IMR-90 (cell line): Measurements from ENCODE around the gene PP2D1. TPM values are rescaled to one million over a fixed set of nuclear protein-coding genes. Genes with fewer than 3 reads are reported as not detected.

ENCODE experiments used
- ATAC-seq: fragments of 200-7000 bp; cut with Tn5 transposase; 2 replicates; pipeline ENCODE4 v1.9.1; 2020; ENCODE audit warnings: low read depth, mild to moderate bottlenecking, moderate library complexity
- BruUV-seq: library from RNA; stranded (reverse); fragments of 400-500 nt; replicated peaks from 2 replicates; lab custom pipeline; 2021; lab: Mats Ljungman, UMichigan
- CTCF ChIA-PET: fragments of 300-600 bp; formaldehyde crosslinking; extraction: SDS; loops from one replicate; lab custom pipeline; 2021; ENCODE audit warnings: antibody characterized with exemption; lab: Yijun Ruan, JAX
- POLR2A ChIA-PET: fragments of 300-600 bp; sonication (Branson Sonifier 250); formaldehyde crosslinking; loops from one replicate; lab custom pipeline; 2022; ENCODE audit warnings: antibody characterized with exemption; ENCODE audit not compliant: unreplicated experiment; lab: Charles Lee
- DNase-seq: peaks from one replicate; pipeline ENCODE4 v3.0.0; 2013
- H2AFZ ChIP-seq: replicated peaks from 2 replicates; pipeline ENCODE3; 2013; ENCODE audit warnings: low read length, mild to moderate bottlenecking; ENCODE audit not compliant: poor library complexity
- H2AK5ac ChIP-seq: 2 replicates; pipeline ENCODE4 v1.6.1; 2013; ENCODE audit warnings: low read depth, low read length, inconsistent platforms
- H2AK9ac ChIP-seq: replicated peaks from 2 replicates; pipeline ENCODE3; 2013; ENCODE audit warnings: mild to moderate bottlenecking, low read depth, low read length, moderate library complexity; ENCODE audit not compliant: poor library complexity
- H2BK120ac ChIP-seq: 2 replicates; pipeline ENCODE4 v1.6.1; 2013; ENCODE audit warnings: low read depth, low read length, inconsistent platforms
- H2BK15ac ChIP-seq: 3 replicates; pipeline ENCODE4 v1.6.1; 2013; ENCODE audit warnings: low read depth, low read length, inconsistent platforms
- H2BK20ac ChIP-seq: 2 replicates; pipeline ENCODE4 v1.6.1; 2013; ENCODE audit warnings: low read depth, mild to moderate bottlenecking, inconsistent platforms, low read length, moderate library complexity
- H2BK5ac ChIP-seq: 2 replicates; pipeline ENCODE4 v1.6.1; 2013; ENCODE audit warnings: mild to moderate bottlenecking, low read depth, low read length, inconsistent platforms; ENCODE audit not compliant: poor library complexity, severe bottlenecking
- H3K14ac ChIP-seq: replicated peaks from 2 replicates; pipeline ENCODE4 v1.6.1; 2013; ENCODE audit warnings: low read depth, low read length, inconsistent platforms
- H3K18ac ChIP-seq: 2 replicates; pipeline ENCODE4 v1.6.1; 2013; ENCODE audit warnings: low read depth, low read length, control low read depth
- H3K23ac ChIP-seq: 2 replicates; pipeline ENCODE4 v1.6.1; 2013; ENCODE audit warnings: low read depth, low read length, inconsistent platforms
- H3K27ac ChIP-seq: 2 replicates; pipeline ENCODE4 v1.5.1; 2013; ENCODE audit warnings: mild to moderate bottlenecking, control low read depth, low read length; ENCODE audit not compliant: insufficient read depth
- H3K27me3 ChIP-seq: 2 replicates; pipeline ENCODE4 v1.6.1; 2013; ENCODE audit warnings: low read length; ENCODE audit not compliant: control insufficient read depth, insufficient read depth
- H3K36me3 ChIP-seq: 2 replicates; pipeline ENCODE4 v1.6.1; 2013; ENCODE audit warnings: low read length, mixed read lengths; ENCODE audit not compliant: control insufficient read depth, insufficient read depth
- H3K4ac ChIP-seq: 2 replicates; pipeline ENCODE4 v1.6.1; 2013; ENCODE audit warnings: low read depth, low read length, inconsistent platforms
- H3K4me1 ChIP-seq: 2 replicates; pipeline ENCODE4 v1.6.1; 2013; ENCODE audit warnings: low read length, mixed read lengths; ENCODE audit not compliant: control insufficient read depth, insufficient read depth
- H3K4me2 ChIP-seq: 2 replicates; pipeline ENCODE4 v1.6.1; 2013; ENCODE audit warnings: low read depth, mild to moderate bottlenecking, control low read depth, low read length, moderate library complexity
- H3K4me3 ChIP-seq: 2 replicates; pipeline ENCODE4 v1.5.1; 2013; ENCODE audit warnings: low read depth, mild to moderate bottlenecking, control low read depth, low read length, moderate library complexity; ENCODE audit not compliant: insufficient read depth
- H3K56ac ChIP-seq: 2 replicates; pipeline ENCODE4 v1.6.1; 2013; ENCODE audit warnings: low read length, inconsistent platforms; ENCODE audit not compliant: insufficient read depth; ENCODE audit errors: extremely low read depth
- H3K79me1 ChIP-seq, 2 experiments: 2 replicates each; pipeline ENCODE4 v1.6.1; 2013; ENCODE audit warnings: low read length in 2 of 2, inconsistent platforms in 1 of 2, low read depth in 1 of 2
- H3K9ac ChIP-seq: 2 replicates; pipeline ENCODE4 v1.6.1; 2013; ENCODE audit warnings: low read depth, low read length, control low read depth
- H3K9me1 ChIP-seq: 2 replicates; pipeline ENCODE4 v1.6.1; 2013; ENCODE audit warnings: low read length, inconsistent platforms; ENCODE audit not compliant: insufficient read depth
- H3K9me3 ChIP-seq: 2 replicates; pipeline ENCODE4 v1.6.1; 2013; ENCODE audit warnings: low read length; ENCODE audit not compliant: control insufficient read depth, insufficient read depth
- H4K20me1 ChIP-seq: 2 replicates; pipeline ENCODE4 v1.6.1; 2013; ENCODE audit warnings: low read length, inconsistent platforms; ENCODE audit not compliant: insufficient read depth
- H4K5ac ChIP-seq: 2 replicates; pipeline ENCODE4 v1.6.1; 2013; ENCODE audit warnings: mild to moderate bottlenecking, low read depth, low read length, control low read depth
- H4K8ac ChIP-seq, 2 experiments: 2 replicates each; pipeline ENCODE4 v1.6.1; 2013; ENCODE audit warnings: low read depth in 2 of 2, low read length in 2 of 2, control low read depth in 1 of 2, inconsistent platforms in 1 of 2
- H4K91ac ChIP-seq: 2 replicates; pipeline ENCODE4 v1.6.1; 2013; ENCODE audit warnings: low read depth, low read length, inconsistent platforms; ENCODE audit not compliant: insufficient read depth
- FOS ChIP-seq: fragments of 150-350 bp; IDR thresholded peaks from 2 replicates; pipeline ENCODE4 v1.6.1; 2016; ENCODE audit warnings: low read depth, low read length
- MAFK ChIP-seq: IDR thresholded peaks from 2 replicates; pipeline ENCODE4 v1.6.1; 2012; ENCODE audit warnings: low read depth, low read length, improper control_type of control experiment
- POLR2A ChIP-seq: IDR thresholded peaks from 2 replicates; pipeline ENCODE4 v1.6.1; 2012; ENCODE audit warnings: mild to moderate bottlenecking, low read depth, low read length
- RFX5 ChIP-seq: IDR thresholded peaks from 2 replicates; pipeline ENCODE4 v1.8.0; 2012; ENCODE audit warnings: low read depth, mild to moderate bottlenecking, low read length, moderate library complexity
- WGBS, 2 experiments: methylation state at CpG; one replicate each; pipeline versions ENCODE4 v1.1.5 to v1.1.7; 2013; ENCODE audit warnings: missing lambda C conversion rate in 2 of 2; ENCODE audit not compliant: insufficient read length in 1 of 2; ENCODE audit errors: extremely low coverage in 2 of 2; 5-methylcytosine and 5-hydroxymethylcytosine counted together
- dilution Hi-C: fragments of 300-500 bp; cut with HindIII; formaldehyde crosslinking; loops from one replicate; pipeline ENCODE4 v1.14.3; 2018; ENCODE audit warnings: low sequenced_read_pairs; ENCODE audit not compliant: unreplicated experiment
- in situ Hi-C: fragments of 300-500 bp; cut with MboI; formaldehyde crosslinking; loops from 3 replicates; pipeline ENCODE4 v1.14.3; 2019; ENCODE audit warnings: low sequenced_read_pairs, inconsistent platforms, mixed read lengths
- intact Hi-C: fragments of 100-400 bp; cut with micrococcal nuclease; formaldehyde crosslinking; loops from 2 replicates; pipeline ENCODE4 v1.10.0; 2022
- polyA plus RNA-seq, 3 experiments: library from polyadenylated mRNA; depleted of rRNA; stranded (reverse); fragments of >200 nt; gene quantifications; 2 replicates each; pipeline ENCODE4 v1.2.3, GENCODE V29; 2012; ENCODE audit warnings: low replicate concordance in 1 of 3
- total RNA-seq: library from RNA; depleted of rRNA; stranded (reverse); fragments of >200 nt; gene quantifications from 2 replicates; pipeline ENCODE4 v1.2.3, GENCODE V29; 2012
- TF ChIP-seq, protein P1 (sequence below): fragments of 150-350 bp; IDR thresholded peaks from 2 replicates; pipeline ENCODE4 v1.6.1; 2017; ENCODE audit warnings: mild to moderate bottlenecking, antibody characterized with exemption, low read length, low read depth
- TF ChIP-seq, protein P2 (sequence below): conservative IDR thresholded peaks from 2 replicates; pipeline ENCODE4 v1.5.1; 2012; ENCODE audit warnings: mild to moderate bottlenecking, low read depth, low read length, improper control_type of control experiment

Gene PP2D1
- total and polyA plus RNA-seq, 2 of the 4 experiments (the other 2 are of a cell fraction), result not detected

DNA sequence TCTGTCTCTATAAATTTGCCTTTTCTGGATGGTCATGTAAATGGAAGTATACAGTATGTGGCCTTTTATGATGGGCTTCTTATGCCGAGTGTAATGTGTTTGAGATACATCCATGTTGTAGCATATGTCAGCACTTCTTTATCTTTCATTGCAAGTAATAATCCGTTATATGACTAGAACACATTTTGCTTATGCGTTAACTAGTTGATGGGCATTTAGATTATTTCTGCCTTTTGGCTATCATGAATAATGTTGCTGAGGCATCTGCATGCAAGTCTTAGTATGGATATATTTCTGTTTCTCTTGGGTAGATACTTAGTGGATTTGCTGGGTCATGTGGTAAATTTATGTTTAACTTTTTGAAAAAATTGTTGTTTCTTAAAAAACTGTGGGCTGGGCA, 47.9 kb upstream of the PP2D1 start:
- no peak for TF ChIP-seq FOS
- TF ChIP-seq, protein P1, sequence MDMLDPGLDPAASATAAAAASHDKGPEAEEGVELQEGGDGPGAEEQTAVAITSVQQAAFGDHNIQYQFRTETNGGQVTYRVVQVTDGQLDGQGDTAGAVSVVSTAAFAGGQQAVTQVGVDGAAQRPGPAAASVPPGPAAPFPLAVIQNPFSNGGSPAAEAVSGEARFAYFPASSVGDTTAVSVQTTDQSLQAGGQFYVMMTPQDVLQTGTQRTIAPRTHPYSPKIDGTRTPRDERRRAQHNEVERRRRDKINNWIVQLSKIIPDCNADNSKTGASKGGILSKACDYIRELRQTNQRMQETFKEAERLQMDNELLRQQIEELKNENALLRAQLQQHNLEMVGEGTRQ, result no peak
- no peak for TF ChIP-seq RFX5
- TF ChIP-seq MAFK, result peak; percentile 29; the same call in 1 of the 2 replicates
- TF ChIP-seq POLR2A, result no peak
- TF ChIP-seq, protein P2, sequence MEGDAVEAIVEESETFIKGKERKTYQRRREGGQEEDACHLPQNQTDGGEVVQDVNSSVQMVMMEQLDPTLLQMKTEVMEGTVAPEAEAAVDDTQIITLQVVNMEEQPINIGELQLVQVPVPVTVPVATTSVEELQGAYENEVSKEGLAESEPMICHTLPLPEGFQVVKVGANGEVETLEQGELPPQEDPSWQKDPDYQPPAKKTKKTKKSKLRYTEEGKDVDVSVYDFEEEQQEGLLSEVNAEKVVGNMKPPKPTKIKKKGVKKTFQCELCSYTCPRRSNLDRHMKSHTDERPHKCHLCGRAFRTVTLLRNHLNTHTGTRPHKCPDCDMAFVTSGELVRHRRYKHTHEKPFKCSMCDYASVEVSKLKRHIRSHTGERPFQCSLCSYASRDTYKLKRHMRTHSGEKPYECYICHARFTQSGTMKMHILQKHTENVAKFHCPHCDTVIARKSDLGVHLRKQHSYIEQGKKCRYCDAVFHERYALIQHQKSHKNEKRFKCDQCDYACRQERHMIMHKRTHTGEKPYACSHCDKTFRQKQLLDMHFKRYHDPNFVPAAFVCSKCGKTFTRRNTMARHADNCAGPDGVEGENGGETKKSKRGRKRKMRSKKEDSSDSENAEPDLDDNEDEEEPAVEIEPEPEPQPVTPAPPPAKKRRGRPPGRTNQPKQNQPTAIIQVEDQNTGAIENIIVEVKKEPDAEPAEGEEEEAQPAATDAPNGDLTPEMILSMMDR, result no peak
- Histone ChIP-seq H3K9me1 (no peaks in the 10 kb centered on the region; the same call in 1 of the 2 replicates), H3K4me3 (no peak overlapping the region), H2BK20ac (no peak overlapping the region), H2AK5ac (no peak overlapping the region), H2AFZ (no peak overlapping the region), H3K4me1 (peaks cover 9% of the 10 kb centered on the region; the same call in 1 of the 2 replicates), H4K91ac (no peak overlapping the region), H3K79me1 (peaks cover 0 to 5% of the 10 kb centered on the region in 2 experiments; a peak in 2 of 4 replicates), H4K8ac (no peak overlapping the region), H3K9me3 (no peaks in the 10 kb centered on the region), H3K4me2 (no peak overlapping the region), H4K5ac (no peak overlapping the region), H3K4ac (no peak overlapping the region), H3K27ac (no peak overlapping the region), H2AK9ac (no peak overlapping the region), H4K20me1 (no peaks in the 10 kb centered on the region), H3K56ac (no peak overlapping the region), H3K18ac (no peak overlapping the region), H2BK15ac (no peak overlapping the region), H3K36me3 (no peaks in the 10 kb centered on the region), H3K23ac (no peak overlapping the region), H2BK120ac (no peak overlapping the region), H3K14ac (no peak overlapping the region), H3K9ac (no peak overlapping the region), H3K27me3 (no peaks in the 10 kb centered on the region), H2BK5ac (no peak overlapping the region)
- ATAC-seq (no peak), DNase-seq (no peak)
- BruUV-seq, result no TSS peak
- WGBS, 2 experiments, result no CpG with 5 or more reads among the region's 3 CpGs
- intact Hi-C loops (no loop called here), dilution Hi-C loops (no loop called here), in situ Hi-C loops (no loop called here)
- ChIA-PET CTCF (no interaction called here), POLR2A (no interaction called here)
